Activated T-helper 1 cell treated with Interleukin-2 at 50 U/mL for 16 hours (primary cell): Measurements from ENCODE around the gene ADAMTSL5.

Experiments
- DNase-seq: peaks from one replicate; pipeline ENCODE4 v3.0.0-alpha.2; 2020; ENCODE audit warnings: low read depth

Gene ADAMTSL5

GRCh38 chr19:1466018-1466460 is 46.8 kb downstream of the ADAMTSL5 start:
- DNase-seq, result no peak

GRCh38 chr19:1465191-1466016 is 47.4 kb downstream of the ADAMTSL5 start:
- no peak for DNase-seq

- DNase-seq, result no peak
These were observed 51.0 kb downstream of the ADAMTSL5 start for GRCh38 chr19:1461862-1462261.

GRCh38 chr19:1460033-1460995 is 52.5 kb downstream of the ADAMTSL5 start:
- no peak for DNase-seq

GRCh38 chr19:1459479-1459878 is 53.3 kb downstream of the ADAMTSL5 start:
- DNase-seq, result no peak

GRCh38 chr19:1457892-1458291 is 54.9 kb downstream of the ADAMTSL5 start:
- no peak for DNase-seq

- no peak for DNase-seq
These were observed 55.6 kb downstream of the ADAMTSL5 start for GRCh38 chr19:1457031-1457739.

- no peak for DNase-seq
These were observed 56.5 kb downstream of the ADAMTSL5 start for GRCh38 chr19:1456121-1456900.

- DNase-seq, result no peak
These were observed 57.3 kb downstream of the ADAMTSL5 start for GRCh38 chr19:1455336-1456120.
